NCI-H510A treated with DMSO at 0.1 percent for 48 hours (cell line): ENCODE measurements around the gene GRIN1.

Experiments
- DNase-seq: peaks from one replicate; lab custom pipeline; 2025; lab: John Stamatoyannopoulos, UW

GRIN1 gene

DNA sequence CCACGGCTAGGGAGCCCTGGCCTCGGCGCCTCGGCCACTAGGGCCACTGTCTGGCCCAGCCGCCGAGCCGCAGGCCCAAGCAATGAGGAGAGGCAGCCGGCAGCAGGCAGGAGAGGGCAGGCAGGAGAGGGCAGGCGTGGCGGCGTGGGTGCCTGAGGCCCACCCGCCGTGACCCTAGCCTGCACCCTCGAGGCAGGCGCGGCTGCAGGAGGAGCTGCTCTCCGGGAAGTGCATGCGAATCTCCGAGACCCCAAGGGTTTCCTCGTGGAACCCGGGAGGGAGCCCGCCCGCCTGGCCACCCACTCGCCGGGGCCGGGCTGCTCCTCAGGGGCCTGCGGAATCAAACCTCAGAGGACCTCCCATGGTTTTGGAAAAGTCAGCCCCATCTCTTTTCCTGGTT is 9.3 kb downstream of the GRIN1 start:
- DNase-seq = no peak

DNA sequence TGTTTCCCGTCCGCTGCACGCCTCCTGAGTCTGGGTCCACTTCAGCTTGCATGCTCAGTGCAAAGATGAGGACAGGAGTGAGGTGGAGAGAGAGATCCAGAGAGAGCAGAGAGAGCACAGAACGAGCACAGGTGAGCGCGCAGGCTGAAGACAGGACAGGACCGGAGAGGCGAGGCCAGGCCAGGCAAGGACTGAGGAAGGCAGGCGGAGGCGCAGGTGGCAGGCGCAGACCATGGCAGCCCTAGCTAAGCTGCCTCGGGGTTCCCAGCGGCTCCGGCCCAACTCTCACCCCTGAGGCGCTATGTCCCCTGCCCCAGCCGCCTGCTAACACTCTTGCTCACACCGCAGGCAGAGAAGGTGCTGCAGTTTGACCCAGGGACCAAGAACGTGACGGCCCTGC is 9.7 kb downstream of the GRIN1 start:
- peak; percentile 55 for DNase-seq

- DNase-seq = no peak
Observed at GRCh38 chr9:137149363-137149762, 10.4 kb downstream of the GRIN1 start.

DNA sequence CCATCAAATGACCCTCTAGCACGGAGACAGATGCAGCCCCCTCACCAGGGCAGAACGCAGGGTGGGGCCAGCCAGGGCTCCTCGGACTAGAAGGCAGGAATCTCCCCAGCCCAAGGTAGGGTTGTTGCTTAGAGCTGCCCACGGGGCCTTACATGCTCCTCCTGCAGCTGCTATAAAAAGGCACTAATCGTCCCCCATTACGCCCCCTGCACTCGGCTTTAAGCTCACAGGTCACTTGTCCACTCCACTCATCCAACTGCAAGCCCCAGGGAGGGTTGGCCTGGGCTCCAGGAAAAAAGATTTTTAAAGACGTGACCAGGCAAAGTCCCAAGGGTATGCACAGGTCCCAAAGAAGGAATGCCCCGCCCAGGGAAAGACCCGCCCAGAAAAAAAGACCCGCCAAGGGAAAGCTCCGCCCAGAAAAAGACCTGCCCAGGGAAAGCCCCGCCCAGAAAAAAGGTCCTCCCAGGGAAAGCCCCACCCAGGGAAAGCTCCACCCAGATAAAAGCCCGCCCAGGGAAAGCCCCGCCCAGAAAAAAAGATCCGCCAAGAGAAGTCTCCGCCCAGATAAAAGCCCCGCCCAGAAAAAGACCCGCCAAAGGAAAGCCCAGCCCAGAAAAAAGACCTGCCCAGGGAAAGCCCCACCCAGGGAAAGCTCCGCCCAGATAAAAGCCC is 11.1 kb downstream of the GRIN1 start:
- no peak for DNase-seq

GRCh38 chr9:137150617-137151457 is 11.9 kb downstream of the GRIN1 start:
- no peak for DNase-seq

DNA sequence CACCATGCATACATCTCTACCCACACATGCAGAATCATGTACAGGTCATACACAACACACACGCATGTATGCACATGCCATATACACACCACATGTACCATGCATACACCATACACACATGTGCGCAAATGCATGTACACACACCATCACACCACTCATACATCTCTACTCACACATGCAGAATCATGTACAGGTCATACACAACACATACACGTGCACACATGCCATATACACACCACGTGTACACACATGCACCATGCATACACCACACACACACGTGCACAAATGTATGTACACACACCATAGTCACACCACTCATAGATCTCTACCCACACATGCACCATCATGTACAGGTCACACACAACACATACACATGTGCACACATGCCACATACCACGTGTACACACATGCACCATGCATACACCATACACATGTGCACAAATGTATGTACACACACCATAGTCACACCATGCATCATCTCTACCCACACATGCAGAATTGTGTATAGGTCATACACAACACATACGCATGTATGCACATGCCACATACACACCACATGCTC is 14.0 kb downstream of the GRIN1 start:
- DNase-seq = no peak

DNA sequence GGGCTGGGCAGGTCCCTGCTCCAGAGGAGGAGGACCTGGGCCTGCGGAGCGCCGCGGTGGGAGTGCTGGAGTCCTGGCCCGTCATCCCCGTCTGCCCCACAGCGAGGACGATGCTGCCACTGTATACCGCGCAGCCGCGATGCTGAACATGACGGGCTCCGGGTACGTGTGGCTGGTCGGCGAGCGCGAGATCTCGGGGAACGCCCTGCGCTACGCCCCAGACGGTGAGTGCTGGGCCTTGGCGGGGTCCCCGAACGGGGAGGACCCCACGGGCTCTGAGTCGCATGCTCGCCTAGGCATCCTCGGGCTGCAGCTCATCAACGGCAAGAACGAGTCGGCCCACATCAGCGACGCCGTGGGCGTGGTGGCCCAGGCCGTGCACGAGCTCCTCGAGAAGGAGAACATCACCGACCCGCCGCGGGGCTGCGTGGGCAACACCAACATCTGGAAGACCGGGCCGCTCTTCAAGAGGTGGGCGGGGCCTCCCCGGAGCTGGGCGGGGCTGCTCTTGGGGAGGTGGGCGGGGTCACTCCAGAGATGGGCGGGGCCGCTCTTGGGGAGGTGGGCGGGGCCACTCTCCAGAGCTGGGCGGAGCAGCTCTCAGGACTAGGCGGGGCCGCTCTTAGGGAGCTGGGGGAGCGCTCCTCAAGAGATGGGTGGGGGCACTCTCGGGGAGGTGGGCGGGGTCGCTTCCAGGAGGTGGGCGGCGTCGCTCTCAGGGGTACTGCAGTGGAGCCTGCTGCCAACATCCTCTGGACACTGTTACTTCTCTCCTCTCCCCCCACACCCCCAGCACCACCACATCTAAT is 17.8 kb downstream of the GRIN1 start:
- DNase-seq = no peak

DNA sequence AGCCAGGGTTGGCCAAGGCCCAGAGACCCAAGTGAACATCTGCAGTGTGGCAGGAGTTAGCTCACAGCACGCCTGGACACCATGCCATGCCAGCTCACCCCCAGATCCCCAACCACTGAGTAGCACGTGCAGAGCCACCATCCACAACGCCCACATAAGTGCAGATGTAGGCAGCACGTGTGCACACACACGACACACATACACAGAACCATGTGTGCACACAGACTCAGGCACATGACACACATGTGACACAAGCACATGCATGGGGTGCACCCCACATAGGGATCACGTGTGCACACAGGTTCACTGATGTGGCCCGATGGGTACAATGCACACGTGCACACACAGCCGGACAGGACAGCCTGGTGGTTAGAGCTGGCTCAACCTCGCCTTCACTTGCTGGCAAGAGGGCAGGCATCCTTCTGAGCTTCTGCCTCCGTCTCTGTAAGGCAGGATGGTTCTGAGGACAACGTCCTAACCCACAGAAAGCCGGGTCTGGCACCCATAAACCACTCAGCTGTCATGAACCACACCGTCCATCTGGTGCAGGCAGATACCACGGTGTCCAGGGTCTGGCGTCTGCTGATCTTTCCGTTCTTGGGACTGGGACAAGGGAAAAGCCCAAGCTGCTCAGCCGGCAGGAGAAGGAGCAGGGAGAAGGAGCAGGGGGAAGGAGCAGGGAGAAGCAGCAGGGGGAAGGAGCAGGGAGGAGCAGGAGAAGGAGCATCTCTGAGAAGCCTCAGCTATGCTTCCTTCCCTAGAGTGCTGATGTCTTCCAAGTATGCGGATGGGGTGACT is 18.9 kb downstream of the GRIN1 start:
- DNase-seq = no peak

DNA sequence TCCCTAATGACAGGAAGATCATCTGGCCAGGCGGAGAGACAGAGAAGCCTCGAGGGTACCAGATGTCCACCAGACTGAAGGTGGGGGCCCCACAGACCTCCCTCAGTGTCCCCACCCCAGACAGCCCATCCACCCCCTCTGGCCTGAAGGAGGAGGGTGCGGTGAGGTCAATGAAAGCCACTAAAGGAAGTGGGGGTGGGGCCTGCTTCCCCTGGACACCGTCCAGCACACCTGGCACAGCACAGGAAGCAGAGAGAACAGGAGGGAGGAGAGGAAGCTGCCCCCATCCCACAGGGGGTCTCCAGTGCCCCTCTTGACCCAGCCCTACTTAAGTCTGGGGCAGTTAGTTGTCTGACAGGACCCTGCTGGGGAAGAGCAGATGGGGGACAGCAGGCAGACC is 19.7 kb downstream of the GRIN1 start:
- DNase-seq = peak; percentile 11

DNA sequence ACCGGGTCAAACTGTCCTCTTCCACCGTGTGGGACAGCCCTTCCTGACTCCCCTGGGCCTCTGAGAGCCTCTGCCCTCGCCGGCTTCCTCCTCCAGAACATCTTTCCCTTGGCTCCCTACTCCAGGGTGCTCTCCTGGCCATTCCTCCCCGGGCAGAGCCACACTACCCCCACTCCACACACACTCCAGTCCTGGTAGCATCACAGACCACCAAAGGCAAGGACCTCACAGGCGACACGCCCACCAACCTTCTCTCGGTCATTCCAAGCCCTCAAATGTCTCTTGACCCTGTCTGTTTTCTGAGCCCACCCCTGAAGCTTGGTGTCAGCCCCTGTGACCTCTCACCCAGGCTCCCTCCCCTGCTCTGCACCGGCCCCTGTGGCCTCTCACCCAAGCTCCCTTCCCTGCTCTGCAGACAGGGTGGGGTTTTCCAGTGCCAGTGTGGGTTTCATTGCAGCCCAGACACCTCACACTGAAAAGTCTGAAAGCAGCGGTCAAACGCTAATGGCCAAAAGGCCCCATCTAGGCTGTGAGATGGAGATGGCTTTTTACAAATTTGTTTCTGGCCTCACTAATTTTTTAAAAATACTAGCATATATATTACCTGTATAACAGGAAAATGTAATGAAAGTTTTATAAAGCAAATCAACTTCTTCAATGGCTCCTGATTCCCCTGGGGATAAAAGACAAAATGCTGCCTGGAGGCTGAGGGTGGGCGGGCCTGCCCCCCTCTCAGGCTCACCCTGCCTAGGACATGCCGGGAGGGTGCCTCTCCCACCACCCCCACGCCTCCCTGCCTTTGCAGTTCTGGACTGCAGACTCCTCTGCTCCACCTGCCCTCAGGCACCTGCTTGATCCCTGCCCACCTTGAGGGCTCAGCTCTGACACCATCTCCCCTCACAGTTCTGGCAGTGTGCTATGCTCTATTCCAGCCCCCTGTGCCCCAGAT is 20.4 kb downstream of the GRIN1 start:
- no peak for DNase-seq

- no peak for DNase-seq
Observed at GRCh38 chr9:137160054-137160425, 21.1 kb downstream of the GRIN1 start.

DNA sequence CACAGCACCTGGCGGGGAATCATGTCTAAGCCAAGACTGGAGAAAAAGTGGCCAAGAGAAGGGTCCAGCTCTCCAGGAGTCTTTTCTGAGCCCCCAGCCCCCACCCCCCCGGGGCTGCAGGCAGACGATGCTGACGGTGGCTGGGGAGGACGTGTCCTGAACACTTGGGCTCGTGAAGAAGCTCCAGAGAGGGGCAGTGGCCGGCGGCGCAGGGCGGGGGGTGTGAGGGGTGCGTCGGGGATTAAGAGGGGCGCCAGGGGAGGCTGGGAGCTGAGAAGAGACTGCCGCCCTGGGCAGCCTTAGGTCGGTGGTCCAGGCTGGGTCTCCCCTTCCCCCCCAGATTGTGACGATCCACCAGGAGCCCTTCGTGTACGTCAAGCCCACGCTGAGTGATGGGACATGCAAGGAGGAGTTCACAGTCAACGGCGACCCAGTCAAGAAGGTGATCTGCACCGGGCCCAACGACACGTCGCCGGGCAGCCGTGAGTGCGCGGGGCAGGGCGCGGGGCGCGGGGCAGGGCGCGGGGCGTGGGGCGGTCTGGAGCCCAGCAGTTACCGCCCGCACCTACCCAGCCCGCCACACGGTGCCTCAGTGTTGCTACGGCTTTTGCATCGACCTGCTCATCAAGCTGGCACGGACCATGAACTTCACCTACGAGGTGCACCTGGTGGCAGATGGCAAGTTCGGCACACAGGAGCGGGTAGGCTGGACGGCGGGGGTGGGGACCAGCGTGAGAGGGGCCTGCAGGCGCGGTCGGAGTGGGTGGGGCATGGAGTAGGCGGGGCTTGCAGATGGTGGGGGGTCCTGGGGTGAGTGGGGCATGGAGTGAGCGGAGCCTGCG is 22.0 kb downstream of the GRIN1 start:
- DNase-seq = peak; percentile 32

GRCh38 chr9:137161558-137162486 is 22.9 kb downstream of the GRIN1 start:
- no peak for DNase-seq

- no peak for DNase-seq
Observed at GRCh38 chr9:137162505-137163364, 23.8 kb downstream of the GRIN1 start.

DNA sequence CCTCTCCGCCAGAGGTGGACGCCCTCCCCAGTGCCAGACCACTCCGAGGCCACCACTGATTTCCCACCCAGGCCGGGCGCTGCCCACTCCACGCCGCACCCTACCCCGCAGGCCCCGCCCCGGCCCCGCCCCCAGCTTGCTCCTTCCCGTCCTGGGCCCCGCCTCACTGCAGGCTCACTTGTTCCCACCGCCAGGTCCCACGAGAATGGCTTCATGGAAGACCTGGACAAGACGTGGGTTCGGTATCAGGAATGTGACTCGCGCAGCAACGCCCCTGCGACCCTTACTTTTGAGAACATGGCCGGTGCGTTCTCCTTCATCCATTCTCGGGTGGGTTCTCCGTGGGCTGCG is 24.4 kb downstream of the GRIN1 start:
- no peak for DNase-seq

GRCh38 chr9:137163805-137164204 is 24.9 kb downstream of the GRIN1 start:
- no peak for DNase-seq
